Raji (cell line): ENCODE results near the gene RFC4.
A peak's percentile ranks its signal among the peaks of the same experiment; 100 is the strongest.

Source experiments
- POLR2A ChIP-seq: IDR thresholded peaks from 2 replicates; pipeline ENCODE4 v1.6.1; 2011; ENCODE audit warnings: low read depth, low read length, control low read depth; ENCODE audit not compliant: insufficient read depth

The RFC4 gene

DNA sequence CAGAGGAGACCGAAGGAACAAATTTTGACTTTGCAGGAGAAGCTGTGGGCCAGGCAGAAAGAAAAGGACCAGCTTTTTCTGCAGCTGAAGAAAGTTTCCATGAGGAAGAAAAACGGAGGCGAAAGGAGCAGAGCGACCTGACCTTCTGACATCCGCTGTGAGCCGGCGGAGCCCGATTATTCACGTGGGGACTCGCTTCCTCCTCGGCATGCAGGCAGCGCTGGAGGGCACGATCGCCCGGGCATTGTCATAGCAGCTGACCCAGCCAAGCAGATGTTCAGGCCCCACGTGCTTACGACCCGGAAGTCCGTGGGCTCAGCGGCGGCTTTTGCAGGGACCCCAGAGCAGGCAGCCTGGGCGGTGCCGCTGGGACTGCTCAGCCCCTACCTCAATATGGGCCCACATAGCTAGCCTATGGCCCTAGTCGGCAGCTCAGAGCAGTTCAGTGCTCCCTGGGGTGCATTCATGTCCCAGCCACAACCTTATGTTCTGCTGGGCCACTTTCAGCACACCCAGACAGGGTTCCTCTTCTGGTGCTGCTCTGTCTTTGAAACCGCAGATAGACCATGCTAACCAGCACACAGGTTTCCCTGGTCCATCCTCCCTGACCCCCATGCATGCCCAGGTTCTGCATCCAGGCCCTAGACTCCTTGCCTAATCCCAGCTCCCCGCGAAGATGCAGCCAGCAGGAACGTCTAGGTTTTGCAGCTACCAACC lies 33.4 kb downstream of the RFC4 start:
- TF ChIP-seq POLR2A = peak; percentile 71

DNA sequence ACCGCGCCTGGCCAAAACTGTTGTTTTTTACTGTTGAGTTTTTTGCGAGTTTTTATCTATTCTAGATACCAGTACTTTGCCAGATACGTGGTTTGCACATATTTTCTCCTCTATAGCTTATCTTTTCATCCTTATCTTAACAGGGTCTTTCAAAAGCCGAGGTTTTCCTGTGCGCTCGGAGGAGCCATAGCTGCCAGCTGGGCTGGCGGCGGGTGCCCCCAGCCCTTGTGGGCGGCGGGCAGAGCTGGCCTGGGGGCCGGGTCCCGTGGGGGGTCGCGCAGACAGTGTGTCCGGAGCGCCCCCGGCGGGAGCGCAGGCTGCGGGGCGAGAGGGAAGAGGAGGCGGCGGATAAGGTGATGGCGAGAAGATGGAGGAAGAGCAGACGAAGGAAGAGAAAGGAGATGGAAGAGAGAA lies 34.0 kb downstream of the RFC4 start:
- TF ChIP-seq POLR2A = no peak

DNA sequence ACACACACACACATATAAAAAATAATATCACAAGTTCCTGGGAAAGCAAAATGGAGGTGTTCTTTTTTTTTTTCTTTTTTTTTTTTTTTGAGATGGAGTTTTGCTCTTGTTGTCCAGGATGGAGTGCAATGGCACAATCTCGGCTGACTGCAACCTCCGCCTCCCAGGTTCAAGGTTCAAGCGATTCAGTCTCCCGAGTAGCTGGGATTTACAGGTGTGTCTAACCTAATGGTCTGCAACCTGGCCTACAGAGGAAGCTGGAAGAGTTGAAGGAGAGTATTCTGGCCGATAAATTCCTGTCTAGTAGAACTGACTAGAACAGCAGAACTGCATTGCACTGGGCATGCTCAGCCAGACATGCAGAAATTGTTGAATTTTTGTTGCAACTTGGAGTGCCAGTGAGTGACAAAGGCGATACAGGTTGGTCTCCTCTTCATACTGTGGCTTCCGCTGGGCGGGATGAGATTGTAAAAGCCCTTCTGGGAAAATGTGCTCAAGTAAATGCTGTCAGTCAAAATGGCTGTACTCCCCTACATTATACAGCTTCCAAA lies 45.3 kb downstream of the RFC4 start:
- TF ChIP-seq POLR2A = no peak

DNA sequence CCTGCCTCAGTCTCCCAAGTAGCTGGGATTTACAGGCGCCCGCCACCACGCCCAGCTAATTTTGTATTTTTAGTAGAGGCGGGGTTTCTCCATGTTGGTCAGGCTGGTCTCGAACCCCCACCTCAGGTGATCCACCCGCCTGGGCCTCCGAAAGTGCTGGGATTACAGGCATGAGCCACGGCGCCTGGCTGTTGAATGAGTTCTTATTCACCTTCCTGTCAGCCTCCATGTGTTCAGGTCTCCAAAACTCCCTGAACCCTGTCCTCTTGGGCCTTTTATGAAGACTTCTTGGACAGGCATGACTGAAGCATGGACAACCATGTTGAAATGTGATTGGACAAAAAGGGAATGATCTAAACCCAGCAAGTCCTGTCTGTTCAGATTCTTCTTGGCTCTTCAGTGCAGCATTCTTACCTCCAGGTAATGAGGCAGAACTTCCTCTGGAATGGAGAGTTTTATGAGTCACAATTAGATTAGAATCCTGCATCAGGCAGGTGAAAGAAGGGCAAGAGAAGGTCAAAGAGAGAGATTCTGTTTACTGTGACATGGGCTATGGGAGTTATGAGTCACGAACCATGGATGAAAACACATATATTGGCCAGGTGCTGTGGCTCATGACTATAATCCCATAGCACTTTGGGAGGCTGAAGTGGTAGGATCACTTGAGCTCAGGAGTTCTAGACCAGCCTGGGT lies 46.0 kb downstream of the RFC4 start:
- TF ChIP-seq POLR2A = no peak

DNA sequence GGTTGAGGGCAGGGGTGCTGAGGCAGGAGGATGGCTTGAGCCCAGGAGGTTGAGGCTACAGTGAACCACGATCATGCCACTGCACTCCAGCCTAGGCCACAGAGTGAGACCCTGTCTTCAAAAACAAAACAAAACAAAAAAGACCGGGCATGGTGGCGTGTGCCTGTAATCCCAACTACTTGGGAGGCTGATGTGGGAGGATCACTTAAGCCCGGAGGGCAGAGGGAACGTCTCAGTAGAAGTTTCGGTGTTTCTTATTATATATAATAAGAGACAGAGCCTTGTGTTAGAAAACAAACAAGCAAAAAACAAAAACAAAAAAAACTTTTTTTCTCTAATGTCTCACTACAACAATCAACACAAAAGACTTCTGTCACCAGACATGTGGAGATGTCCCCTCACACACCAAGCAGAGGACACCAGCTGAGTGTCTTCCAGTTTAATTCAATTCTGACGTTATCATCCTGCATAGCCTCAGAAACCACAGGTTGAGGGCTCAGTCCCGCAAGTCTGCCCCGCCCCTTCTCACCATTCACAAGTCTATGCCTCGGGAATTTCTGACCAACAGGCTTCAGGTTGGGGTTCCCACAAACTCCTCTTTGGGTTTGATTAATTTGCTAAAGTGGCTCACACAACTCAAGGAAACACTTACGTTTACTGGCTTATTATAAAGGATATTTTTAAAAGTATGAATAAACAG lies 46.9 kb downstream of the RFC4 start:
- no peak for TF ChIP-seq POLR2A

DNA sequence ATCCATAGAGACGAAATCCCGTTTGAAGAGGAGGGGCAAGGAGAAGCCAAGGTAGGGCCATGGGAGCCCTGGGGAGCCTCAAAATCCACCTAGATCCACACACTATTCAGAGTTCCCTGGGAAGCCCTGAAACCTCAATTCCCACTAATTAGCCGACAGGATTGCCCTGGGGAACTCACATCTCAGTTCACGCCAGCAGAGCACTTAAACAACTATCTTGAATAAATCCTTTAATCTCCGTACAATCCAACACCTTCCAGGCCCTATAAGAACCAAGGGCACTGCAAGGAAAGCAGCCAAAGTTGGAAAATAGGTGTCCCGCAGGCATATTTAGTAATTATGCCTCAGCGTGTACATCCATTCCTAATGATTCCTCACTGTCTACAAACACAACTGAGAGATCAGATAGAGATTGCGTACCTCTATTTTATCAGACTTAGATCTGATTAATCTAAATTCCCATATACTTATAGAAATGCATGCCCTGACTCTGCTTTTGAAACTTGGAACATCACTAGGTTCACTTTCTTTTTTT lies 48.5 kb downstream of the RFC4 start:
- TF ChIP-seq POLR2A = no peak

DNA sequence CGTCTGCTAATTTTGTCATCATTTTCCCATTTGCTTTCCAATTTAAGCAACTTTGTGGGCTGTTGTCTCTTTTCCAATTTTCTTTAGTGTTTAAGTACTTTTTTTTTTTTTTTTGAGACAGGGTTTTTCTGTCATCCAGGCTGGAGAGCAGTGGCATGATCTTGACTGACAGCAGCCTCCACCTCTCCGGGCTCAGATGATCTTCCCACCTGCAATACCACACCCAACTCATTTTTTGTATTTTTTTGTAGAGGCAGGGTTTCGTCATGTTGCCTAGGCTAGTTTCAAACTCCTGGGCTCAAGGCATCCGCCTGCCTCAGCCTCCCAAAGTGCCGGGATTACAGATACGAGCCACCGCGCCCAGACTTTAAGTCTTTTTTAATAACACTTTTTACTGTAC lies 49.1 kb downstream of the RFC4 start:
- no peak for TF ChIP-seq POLR2A

DNA sequence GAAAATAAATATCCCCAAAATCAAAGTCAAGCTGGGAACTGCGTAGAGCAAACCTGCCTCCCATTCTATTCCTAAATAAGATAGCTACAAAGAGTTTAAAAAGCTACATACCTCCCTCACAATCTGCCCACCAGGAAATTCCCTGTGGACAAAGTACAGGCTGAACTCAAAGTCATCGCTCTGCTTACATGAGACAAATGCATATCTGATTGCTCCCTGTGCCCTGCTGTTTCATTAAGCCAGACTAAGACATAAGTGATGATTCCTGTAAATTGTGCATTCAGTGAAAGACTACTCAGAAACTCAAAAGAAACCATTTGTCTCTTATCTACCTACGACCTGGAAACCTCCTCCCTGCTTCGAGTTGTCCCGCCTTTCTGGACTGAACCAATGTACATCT lies 51.4 kb downstream of the RFC4 start:
- no peak for TF ChIP-seq POLR2A

DNA sequence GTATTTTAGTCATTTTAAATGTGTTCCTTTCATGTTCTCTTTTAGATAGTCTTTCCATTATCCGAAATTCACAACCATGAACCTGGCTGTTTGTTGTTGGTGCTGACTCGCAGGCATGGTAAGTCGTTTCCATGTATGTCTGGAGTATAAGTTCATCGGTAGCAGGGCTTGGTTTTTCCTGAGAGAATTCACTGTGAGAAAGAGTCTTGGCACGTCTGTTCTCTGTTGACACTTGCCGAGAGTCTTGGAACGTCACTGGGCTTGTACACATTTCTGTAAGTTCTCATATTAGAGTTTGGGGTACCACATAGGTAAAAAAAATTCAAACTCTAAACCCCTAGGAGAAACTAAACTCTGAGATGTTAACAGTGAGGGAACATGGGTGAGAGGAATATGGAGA lies 52.3 kb downstream of the RFC4 start:
- TF ChIP-seq POLR2A = no peak

DNA sequence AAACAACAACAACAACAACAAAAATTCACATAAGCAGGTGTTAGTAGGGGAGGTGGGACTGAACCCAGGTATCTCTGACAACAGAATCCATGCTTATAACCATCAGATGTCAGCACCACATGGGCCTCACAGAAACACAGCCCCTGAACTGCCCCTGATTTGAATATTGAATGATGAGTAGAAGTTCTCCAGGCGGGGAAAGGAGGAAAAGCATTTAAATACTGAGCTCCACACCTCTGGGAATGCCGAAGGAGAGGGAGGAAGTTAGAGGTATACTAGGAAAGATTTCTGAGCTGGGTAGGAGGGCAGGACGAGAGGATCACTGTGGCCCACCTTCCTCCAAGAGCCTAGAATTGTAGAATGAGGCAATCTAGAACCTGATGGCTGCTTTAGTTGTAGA lies 54.8 kb downstream of the RFC4 start:
- no peak for TF ChIP-seq POLR2A

DNA sequence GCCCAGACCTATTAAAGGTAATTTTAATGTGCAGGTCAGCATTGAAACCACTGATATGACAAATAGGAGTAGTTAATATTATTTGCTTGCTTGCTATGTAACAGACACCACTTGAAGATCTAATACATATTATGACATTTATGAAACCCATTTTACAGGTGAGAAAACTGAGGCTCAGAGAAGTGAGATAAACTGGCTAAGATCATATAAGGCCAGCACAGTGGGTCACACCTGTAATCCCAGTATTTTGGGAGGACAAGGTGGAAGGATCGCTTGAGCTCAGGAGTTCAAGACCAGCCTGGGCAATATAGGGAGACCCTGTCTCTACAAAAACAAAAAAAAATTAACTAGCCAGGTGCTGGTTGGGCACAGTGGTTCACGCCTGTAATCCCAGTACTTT lies 56.0 kb downstream of the RFC4 start:
- no peak for TF ChIP-seq POLR2A

DNA sequence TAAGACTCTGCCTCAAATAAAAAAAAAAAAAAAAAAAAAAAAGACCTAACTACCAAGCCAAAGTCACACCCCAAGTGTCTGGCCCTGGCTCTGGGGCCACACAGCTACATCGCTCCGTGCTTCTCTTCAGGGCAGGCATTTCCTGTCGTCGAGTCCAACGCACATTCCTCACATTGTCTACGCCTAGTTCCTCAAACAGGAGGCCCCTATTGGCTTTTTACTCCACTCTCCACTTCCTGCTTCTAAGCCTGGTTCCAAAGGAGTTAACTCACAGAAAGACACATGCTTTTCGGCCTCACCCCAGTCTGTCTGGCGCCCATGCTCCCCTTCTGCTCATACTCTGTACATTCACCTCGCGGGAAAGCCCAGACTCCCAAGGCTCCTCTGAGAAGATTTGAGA lies 60.3 kb downstream of the RFC4 start:
- no peak for TF ChIP-seq POLR2A

DNA sequence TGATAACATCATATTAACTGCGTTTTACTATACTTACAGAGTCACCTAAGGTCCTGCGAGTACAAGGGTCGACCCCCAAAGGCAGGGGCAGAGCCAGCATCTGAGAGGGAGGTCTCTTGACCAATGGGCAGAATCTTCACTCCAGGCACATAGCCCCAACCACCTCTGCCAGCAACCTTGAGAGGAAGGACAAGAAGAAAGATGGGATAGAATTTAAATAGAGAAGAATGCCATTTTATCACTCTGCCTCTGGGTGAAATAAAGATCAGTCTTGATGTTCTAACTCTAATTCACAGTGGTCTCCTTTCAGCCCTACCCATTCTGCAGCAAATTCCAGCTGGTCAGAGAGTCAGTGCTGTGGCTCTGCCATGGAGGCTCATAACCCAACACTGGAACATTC lies 62.6 kb downstream of the RFC4 start:
- no peak for TF ChIP-seq POLR2A

DNA sequence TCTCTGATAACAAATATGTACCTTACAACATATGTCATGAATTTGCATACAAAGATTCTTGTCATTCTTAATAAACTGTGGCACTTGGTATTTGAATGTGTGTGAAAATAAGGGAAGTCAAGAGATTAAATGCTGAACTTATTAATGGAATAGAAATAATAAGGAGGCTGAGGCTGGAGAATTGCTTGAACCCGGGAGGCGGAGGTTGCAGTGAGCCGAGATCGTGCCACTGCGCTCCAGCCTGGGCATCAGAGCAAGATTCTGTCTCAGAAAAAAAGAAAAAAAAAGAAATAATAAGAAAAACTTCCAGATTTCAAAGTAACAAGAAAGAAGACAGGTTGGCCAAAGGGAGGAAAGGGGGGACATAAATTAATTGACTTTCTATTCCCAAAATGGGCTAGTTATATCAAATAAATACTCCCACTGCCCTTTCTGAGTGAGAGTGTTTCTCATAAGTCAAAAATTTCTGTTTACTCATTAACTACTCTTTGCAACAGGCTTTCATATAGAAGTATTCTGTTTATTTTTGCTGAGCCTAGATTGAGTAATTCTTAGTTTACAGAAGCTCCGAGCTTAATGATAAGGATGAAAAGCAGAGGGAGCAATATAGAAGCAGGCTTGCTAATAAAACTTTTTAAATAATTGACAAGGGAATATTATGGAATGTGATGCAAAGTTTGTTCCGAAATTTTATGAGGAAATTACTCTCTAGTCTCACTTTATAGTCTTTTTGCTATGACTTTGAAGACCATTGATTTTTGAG lies 63.5 kb downstream of the RFC4 start:
- TF ChIP-seq POLR2A = no peak
